Esophagus squamous epithelium (tissue), 4 donors: ENCODE data around the gene HIPK1.

ENCODE experiments used
- POLR2A ChIP-seq, 4 donors: fragments of 450-650 bp; IDR thresholded peaks; one replicate each; pipeline ENCODE4 v1.6.1; 2017; ENCODE audit warnings: antibody characterized with exemption in 4 of 4, mild to moderate bottlenecking in 4 of 4, moderate library complexity in 3 of 4
- TF ChIP-seq, protein P1 (sequence below), 6 experiments: fragments of 450-650 bp in 4 of 6; fragments of 200-600 bp in 2 of 6; sonication (generic) in 2 of 6; IDR thresholded peaks; one replicate each; pipeline ENCODE4 v1.5.1; 2016 to 2019; ENCODE audit warnings: antibody characterized with exemption in 6 of 6, mild to moderate bottlenecking in 4 of 6, moderate library complexity in 4 of 6

DNA sequence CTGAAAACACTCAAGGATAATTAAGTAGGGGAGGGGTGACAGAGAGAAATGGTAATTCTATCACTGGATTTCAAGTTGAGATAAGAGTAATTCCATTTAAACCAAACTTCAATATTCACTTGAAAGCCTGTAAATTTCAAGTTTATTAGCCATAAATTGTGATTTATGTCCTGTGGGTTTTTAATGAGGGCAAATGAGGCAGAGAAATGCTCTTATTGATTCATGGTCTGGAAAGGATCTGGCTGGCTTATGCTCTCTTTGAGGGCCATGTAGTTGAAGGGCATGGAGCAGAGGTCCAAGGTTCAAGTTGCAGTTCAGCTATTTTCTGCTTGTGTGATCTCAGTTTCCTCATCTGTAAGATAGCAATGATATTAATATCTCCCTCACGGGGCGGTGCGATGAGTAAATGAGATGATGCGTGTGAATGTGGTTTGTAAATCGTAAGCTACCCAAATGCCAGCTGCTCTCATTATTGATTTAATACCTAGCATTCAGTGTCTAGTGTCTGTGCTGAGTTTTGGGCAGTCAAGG lies 62.4 kb downstream of the HIPK1 start:
- TF ChIP-seq POLR2A (IDR thresholded peaks at IDR 0.05) = no peak
- TF ChIP-seq, protein P1, sequence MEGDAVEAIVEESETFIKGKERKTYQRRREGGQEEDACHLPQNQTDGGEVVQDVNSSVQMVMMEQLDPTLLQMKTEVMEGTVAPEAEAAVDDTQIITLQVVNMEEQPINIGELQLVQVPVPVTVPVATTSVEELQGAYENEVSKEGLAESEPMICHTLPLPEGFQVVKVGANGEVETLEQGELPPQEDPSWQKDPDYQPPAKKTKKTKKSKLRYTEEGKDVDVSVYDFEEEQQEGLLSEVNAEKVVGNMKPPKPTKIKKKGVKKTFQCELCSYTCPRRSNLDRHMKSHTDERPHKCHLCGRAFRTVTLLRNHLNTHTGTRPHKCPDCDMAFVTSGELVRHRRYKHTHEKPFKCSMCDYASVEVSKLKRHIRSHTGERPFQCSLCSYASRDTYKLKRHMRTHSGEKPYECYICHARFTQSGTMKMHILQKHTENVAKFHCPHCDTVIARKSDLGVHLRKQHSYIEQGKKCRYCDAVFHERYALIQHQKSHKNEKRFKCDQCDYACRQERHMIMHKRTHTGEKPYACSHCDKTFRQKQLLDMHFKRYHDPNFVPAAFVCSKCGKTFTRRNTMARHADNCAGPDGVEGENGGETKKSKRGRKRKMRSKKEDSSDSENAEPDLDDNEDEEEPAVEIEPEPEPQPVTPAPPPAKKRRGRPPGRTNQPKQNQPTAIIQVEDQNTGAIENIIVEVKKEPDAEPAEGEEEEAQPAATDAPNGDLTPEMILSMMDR (IDR thresholded peaks at IDR 0.05) = no peak
